ENCODE data around the gene TNXB. TPM values are rescaled to one million over a fixed set of nuclear protein-coding genes. Genes with fewer than 3 reads are reported as not detected.

Gene TNXB
- total RNA-seq, result 52.8 TPM

DNA sequence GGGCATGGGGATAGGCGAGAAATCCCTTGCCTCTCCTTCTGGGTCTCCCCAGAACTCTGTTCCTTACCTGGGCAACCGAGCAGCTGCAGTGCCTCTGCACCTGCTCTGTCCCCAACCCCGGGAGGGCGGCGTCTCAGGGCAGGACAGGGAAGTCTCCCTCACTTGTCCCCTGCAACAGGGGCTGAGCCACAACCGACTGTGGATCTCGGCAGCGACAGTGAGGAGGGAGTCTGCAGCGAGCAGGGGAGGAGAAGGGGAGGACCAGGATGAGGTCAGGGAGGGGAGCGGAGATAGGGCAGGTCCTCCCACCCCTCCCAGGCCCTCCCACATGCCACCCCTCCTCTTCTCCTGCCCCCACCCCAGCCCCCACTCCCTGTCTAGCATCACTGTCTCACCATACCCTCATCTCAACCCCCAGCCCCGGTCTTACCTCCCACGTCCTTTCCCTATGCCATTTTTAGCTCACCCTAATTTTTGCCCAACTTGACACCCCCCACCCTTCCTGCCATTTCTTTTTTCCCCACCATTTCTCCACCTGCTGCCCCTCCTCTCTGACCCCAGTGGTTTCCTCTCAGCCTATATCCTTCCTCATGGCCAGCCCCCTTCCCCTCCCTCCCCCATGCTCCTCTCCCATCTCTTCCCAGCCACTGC, at the start of gene TNXB:
TNXB (minus strand) TSS at position 225 of the 651 bp plus-strand sequence. CDS start 11,140 bp downstream, outside the sequence.

GRCh38 chr6:32153564-32154513, 44.7 kb upstream of the TNXB start, which contains the start of gene PPT2:
Gene PPT2 (plus strand): TSS chr6:32154141. CDS start chr6:32154595, 454 bp downstream.

GRCh38 chr6:32151863-32152768, 43.0 kb upstream of the TNXB start, which contains the start of gene PRRT1:
Gene PRRT1 (minus strand): TSS chr6:32151939. CDS start chr6:32151827, 112 bp downstream.

GRCh38 chr6:32127717-32128592, 18.8 kb upstream of the TNXB start, which contains the start of gene ATF6B:
Gene ATF6B (minus strand): TSS chr6:32128246. CDS start chr6:32128207, 39 bp downstream.

DNA sequence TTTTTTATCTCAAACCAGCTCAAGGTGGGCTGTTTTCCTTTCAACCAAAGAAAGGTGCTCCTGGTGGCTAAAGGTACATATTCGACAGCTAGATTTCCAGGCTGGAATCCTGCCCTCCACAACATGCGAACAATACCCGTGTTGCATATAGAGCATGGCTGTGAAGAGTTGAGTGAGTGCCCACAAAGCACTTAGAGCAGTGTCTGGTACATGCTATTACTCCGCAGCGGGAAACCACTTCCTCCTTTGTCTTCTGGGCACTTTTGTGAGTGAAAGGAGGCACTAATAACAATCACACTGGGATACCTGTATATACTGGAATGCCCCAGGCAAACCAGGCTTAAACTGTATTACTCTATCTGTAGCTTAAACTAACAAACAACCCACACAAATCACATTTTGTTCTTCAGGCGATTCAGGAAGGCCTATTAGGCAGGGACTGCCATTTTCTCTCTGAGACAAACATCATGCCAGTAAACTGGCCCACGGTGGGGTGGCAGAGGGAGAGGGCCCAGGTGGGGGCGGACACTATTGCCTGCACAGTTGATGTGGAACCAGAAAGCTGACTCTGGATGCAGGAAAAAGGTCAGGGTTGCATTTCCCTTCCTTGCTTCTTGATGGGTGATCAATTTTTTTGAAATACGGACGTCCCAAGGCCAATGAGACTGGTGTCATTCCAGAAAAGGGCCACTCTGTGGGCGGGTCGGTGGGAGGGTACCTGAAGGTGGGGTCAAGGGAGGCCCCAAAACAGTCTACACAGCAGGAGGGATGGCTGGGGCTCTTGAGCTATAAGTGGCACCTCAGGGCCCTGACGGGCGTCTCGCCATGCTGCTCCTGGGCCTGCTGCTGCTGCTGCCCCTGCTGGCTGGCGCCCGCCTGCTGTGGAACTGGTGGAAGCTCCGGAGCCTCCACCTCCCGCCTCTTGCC, 71.3 kb downstream of the TNXB start, which contains the start of gene CYP21A2:
CYP21A2 (plus strand) TSS at position 818 of the 927 bp plus-strand sequence; CDS start at position 826, 8 bp downstream.

GRCh38 chr6:32014547-32014946, 94.6 kb downstream of the TNXB start, which contains the start of gene C4B:
Gene C4B (plus strand): TSS chr6:32014795. CDS start chr6:32014846, 51 bp downstream.

Small RNA genes within 50 kb of the gene (small RNA-seq; reads per million reads assigned to genes)
- gene RNA5SP206 (ENCODE audit: low replicate concordance), result not detected

Other genes starting within 250 kb of the TNXB start
- gene NEU1, start 246.5 kb downstream of the TNXB start, total RNA-seq, result 46.4 TPM
- gene SLC44A4, start 230.3 kb downstream of the TNXB start, total RNA-seq, result 28.4 TPM
- gene EHMT2, start 211.6 kb downstream of the TNXB start, total RNA-seq, result 71.4 TPM
- 14.4 TPM for gene ZBTB12, start 207.3 kb downstream of the TNXB start, total RNA-seq
- gene C2, start 181.6 kb downstream of the TNXB start, total RNA-seq, result 7.1 TPM
- 9.9 TPM for gene CFB, start 163.2 kb downstream of the TNXB start, total RNA-seq
- 50.0 TPM for gene NELFE, start 150.4 kb downstream of the TNXB start, total RNA-seq
- gene SKIC2, start 150.2 kb downstream of the TNXB start, total RNA-seq, result 53.5 TPM
- 20.1 TPM for gene DXO, start 137.2 kb downstream of the TNXB start, total RNA-seq
- gene C4A, start 127.3 kb downstream of the TNXB start, total RNA-seq, result 48.4 TPM
- 45.4 TPM for gene C4B, start 94.5 kb downstream of the TNXB start, total RNA-seq
- 0.64 TPM for gene CYP21A2, start 70.9 kb downstream of the TNXB start, total RNA-seq
- 49.8 TPM for gene ATF6B, start 18.9 kb upstream of the TNXB start, total RNA-seq
- gene FKBPL, start 20.9 kb upstream of the TNXB start, total RNA-seq, result 4.4 TPM
- gene PRRT1, start 42.6 kb upstream of the TNXB start, total RNA-seq, result 1.9 TPM
- 39.3 TPM for gene PPT2, start 44.8 kb upstream of the TNXB start, total RNA-seq
- gene EGFL8, start 55.3 kb upstream of the TNXB start, total RNA-seq, result 14.0 TPM
- 29.7 TPM for gene AGPAT1, start 66.7 kb upstream of the TNXB start, total RNA-seq
- gene RNF5, start 69.1 kb upstream of the TNXB start, total RNA-seq, result 65.9 TPM
- gene AGER, start 74.9 kb upstream of the TNXB start, total RNA-seq, result 6.0 TPM
- 86.2 TPM for gene PBX2, start 80.9 kb upstream of the TNXB start, total RNA-seq
- 7.8 TPM for gene GPSM3, start 83.3 kb upstream of the TNXB start, total RNA-seq
- 22.2 TPM for gene NOTCH4, start 114.7 kb upstream of the TNXB start, total RNA-seq